NAMALWA (cell line): ENCODE measurements around the gene TMED10.

Experiments
- DNase-seq: peaks from one replicate; pipeline ENCODE4 v3.0.0-alpha.2; 2015; ENCODE audit warnings: low spot score

TMED10 gene

GRCh38 chr14:75084513-75084912 is 91.9 kb downstream of the TMED10 start:
- no peak for DNase-seq

DNA sequence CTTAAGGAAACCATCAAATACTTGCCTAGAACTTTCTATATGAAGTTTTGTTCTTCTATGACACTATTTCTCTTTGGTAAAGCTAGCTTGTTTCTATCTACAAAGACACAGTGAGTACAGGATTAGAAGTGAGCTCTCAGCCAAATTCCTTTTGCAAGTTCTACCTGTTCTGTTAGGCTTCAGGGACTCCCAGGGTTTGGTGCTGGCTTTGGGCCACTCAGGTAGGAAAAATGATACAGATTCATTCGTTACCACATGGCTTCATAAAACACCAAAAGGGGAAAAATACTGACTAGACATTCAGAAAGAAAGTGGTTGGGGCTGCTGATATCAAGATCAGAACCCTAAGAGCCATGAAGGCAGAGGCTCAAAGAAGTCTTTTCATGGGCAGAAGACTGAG is 93.1 kb downstream of the TMED10 start:
- no peak for DNase-seq

DNA sequence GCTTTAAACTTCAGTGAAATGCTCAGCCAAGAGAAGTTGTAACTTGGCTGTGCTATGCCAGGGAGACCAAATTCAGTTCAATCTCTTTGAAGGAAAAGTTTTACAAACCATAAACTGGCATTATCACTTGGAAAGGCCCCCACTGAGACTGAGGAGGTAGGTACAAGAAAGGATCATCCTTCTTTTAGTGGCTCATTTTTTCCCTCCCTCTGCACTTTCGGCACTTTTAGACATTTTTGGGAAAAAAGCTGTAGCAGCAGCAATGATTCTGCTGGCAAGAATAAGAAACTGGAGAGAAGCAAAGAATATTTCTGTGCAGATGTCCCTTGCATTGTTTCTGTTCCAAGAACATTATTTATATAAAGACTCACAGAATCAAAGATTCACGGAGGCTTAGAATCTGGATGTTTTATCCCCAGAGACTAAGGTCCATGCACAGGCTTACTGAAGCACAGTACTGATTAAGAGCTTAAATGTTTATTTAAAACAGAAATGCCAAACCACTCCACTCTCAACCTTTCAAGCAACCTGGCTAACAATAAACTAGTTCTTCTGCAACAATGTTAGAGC is 94.7 kb downstream of the TMED10 start:
- no peak for DNase-seq
